Subcutaneous adipose tissue (tissue), 4 donors: Measurements from ENCODE around the gene ERC1. TPM values are rescaled to one million over a fixed set of nuclear protein-coding genes. Genes with fewer than 3 reads are reported as not detected.

Experiments
- total RNA-seq, 4 donors: library from RNA; depleted of rRNA; stranded (reverse); fragments of >200 nt; gene quantifications; one replicate each; pipeline ENCODE4 v1.1.0, GENCODE V29; 2016
- TF ChIP-seq, protein P1 (sequence below): fragments of 450-650 bp; IDR thresholded peaks from one replicate; pipeline ENCODE4 v1.5.1; 2016; ENCODE audit warnings: low read depth, mild to moderate bottlenecking, control low read depth, antibody characterized with exemption, moderate library complexity

Gene ERC1
- total RNA-seq, result 10 to 100 TPM; 40.3 to 71.8 (median 62.3) TPM

DNA sequence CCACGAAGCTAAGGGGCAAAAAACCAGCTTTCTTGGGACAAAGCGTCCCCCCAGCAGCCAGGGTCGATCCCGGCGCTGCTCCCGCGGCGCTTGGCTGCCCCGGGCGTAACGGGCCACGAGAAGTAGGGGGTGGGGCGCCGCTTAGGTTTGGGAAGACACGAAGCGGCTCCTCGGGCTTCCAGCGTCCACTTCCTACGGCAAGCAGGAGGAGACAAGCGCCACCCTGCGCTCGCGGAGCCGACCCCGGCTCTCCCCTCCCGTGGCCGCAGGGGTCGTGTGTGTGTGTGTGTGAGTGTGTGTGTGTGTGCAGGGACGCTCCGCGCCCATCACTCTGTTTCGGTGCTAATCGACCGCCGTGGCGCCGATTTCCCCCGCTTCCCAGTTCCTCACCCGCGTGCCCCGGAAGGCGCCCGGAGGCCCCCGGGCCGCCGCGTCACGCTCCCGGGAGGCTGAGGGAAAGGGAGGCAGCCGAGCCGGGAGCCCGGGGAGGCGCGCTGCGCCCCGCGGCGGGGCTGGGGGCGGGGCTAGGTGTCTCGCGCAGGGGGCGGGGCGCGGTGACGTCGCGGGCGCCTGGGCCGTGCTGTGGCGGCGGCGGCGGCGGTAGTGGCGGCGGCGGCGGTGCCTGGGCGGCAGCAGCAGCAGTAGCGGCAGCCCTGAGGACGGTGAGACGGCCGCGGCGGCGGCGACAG, at the start of gene ERC1:
Gene ERC1 (plus strand): TSS at position 563 of the 689 bp plus-strand sequence. CDS start 36,681 bp downstream, outside the sequence.
- TF ChIP-seq, protein P1, sequence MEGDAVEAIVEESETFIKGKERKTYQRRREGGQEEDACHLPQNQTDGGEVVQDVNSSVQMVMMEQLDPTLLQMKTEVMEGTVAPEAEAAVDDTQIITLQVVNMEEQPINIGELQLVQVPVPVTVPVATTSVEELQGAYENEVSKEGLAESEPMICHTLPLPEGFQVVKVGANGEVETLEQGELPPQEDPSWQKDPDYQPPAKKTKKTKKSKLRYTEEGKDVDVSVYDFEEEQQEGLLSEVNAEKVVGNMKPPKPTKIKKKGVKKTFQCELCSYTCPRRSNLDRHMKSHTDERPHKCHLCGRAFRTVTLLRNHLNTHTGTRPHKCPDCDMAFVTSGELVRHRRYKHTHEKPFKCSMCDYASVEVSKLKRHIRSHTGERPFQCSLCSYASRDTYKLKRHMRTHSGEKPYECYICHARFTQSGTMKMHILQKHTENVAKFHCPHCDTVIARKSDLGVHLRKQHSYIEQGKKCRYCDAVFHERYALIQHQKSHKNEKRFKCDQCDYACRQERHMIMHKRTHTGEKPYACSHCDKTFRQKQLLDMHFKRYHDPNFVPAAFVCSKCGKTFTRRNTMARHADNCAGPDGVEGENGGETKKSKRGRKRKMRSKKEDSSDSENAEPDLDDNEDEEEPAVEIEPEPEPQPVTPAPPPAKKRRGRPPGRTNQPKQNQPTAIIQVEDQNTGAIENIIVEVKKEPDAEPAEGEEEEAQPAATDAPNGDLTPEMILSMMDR, result no peak

- TF ChIP-seq, protein P1, result no peak
Observed at GRCh38 chr12:943051-943450, 48.0 kb upstream of the ERC1 start.

DNA sequence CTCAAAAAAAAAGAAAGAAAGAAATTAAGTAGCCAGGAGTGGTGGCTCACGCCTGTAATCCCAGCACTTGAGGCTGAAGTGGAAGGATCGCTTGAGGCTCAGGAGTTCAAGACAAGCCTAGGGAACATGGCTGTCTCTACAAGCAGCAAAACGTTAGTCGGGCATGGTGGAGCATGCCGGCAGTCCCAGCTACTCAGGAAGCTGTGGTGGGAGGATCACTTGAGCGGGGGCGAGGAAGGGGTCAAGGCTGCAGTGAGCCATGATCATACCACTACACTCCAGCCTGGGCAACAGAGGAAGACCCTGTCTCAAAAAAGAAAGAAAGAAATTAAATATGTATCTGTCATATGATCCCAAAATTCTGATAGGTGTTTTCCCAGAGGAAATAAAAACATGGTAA, 46.8 kb upstream of the ERC1 start:
- TF ChIP-seq, protein P1, result no peak

DNA sequence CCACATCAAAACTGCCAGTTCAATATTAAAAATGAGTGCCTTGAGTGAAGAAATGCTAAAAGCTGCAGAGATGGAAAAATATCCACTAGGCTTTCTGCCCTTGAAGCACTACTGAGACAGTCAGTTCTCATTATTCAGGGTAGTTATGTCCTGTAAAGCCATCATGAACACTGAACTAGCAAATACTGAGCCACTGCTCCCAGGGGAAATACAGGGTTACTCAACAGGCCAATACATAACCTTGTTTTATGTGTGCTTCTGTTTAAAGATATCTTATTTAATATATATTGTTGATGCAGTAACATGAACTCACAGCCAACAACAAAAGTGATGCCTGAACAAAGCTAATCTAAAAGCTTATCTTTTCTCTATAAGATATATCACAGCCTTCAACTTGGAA, 44.8 kb upstream of the ERC1 start:
- TF ChIP-seq, protein P1, result no peak

GRCh38 chr12:946631-947030, 44.4 kb upstream of the ERC1 start:
- TF ChIP-seq, protein P1, result no peak

DNA sequence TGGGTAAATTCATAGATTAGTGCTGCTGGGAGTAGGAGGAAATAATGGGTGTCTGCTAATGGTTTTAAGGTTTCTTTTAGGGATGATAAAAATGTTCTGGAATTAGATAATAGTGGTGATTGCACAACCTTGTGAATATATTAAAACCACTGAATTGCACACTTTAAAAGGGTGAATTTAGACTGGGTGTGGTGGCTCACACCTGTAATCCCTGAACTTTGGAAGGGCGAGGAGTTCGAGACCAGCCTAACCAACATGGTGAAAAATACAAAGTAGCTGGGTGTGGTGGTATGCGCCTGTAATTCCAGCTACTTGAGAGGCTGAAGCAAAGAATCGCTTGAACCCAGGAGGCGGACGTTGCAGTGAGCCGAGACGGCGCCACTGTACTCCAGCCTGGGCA, 42.8 kb upstream of the ERC1 start:
- TF ChIP-seq, protein P1, result no peak

DNA sequence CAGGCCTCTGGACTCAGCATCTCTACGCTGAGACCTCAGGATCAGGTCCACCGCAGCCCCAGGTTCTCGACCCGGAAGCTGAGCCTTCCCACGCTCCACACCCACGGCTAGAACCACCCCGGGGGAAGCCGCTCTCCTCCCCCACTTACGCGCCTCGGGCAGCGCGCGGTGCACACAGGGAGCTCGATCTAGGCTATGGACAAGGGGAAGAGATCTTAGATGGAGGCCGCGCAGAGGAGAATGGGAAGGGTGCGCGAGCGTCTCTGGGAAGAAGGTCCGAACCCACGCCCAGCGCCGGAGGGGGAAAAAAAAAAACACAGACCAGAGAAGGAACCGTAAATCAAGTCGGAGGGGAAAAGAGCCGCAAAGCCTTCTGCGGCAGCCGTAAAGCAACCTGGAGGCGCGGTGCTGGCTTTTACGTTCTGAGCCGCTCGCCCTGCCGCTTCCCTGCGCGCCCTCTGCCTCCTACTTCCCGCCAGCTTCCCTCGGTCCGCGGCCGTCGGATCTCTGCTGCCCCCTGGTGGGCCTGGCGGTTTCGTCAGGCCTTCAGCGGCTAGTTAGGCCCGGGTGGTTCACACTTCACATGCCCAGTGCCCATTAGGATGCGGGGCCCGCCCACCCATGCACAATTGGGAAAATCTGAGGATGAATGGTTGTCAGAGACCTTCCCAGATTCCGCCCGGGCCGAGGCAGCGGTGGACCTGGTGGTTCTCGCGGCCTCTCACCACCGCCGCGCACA, 41.4 kb upstream of the ERC1 start, which contains the start of gene RAD52:
Gene RAD52 (minus strand): TSS at position 242 of the 739 bp plus-strand sequence. CDS start 16,636 bp downstream, outside the sequence.
- TF ChIP-seq, protein P1, result peak; percentile 48
